Thoracic aorta (tissue), 2 donors: ENCODE measurements around the gene CLDN5. TPM values are rescaled to one million over a fixed set of nuclear protein-coding genes. Genes with fewer than 3 reads are reported as not detected.

Experiments
- ATAC-seq: fragments of 150-250 bp; one replicate; pipeline ENCODE4 v1.8.0; 2017; ENCODE audit warnings: low read depth; ENCODE audit not compliant: insufficient number of reproducible peaks, low FRiP score
- DNase-seq: peaks from one replicate; pipeline ENCODE4 v3.0.0-alpha.2; 2020; ENCODE audit warnings: low spot score
- H3K27ac ChIP-seq, 2 donors: fragments of 200-600 bp; sonication (generic); 1 replicate in 1 of 2; 2 replicates in 1 of 2; pipeline ENCODE4 v1.5.1; 2016; ENCODE audit warnings: mild to moderate bottlenecking in 2 of 2, moderate library complexity in 2 of 2
- H3K27me3 ChIP-seq: fragments of 200-600 bp; sonication (generic); replicated peaks from 2 replicates; pipeline ENCODE4 v1.6.0; 2016; ENCODE audit warnings: mild to moderate bottlenecking; ENCODE audit not compliant: insufficient read depth
- H3K36me3 ChIP-seq: fragments of 200-600 bp; sonication (generic); one replicate; pipeline ENCODE4 v1.5.1; 2016
- H3K4me1 ChIP-seq, 2 donors: fragments of 200-600 bp; sonication (generic); 1 replicate in 1 of 2; 2 replicates in 1 of 2; pipeline versions ENCODE4 v1.5.1 to v1.6.0; 2016; ENCODE audit warnings: low read depth in 2 of 2, mild to moderate bottlenecking in 1 of 2; ENCODE audit not compliant: control insufficient read depth in 1 of 2
- H3K4me3 ChIP-seq: fragments of 200-600 bp; sonication (generic); 2 replicates; pipeline ENCODE4 v1.5.1; 2016; ENCODE audit warnings: mild to moderate bottlenecking
- H3K9me3 ChIP-seq: fragments of 200-600 bp; sonication (generic); 2 replicates; pipeline ENCODE4 v1.5.1; 2016
- total RNA-seq, 2 donors: library from RNA; depleted of rRNA; stranded (reverse); fragments of >200 nt; gene quantifications; one replicate each; pipeline versions ENCODE4 v1.1.0 to v1.2.3, GENCODE V29; 2016
- TF ChIP-seq, protein P1 (sequence below): fragments of 200-600 bp; sonication (generic); IDR thresholded peaks from one replicate; pipeline ENCODE4 v1.5.1; 2019; ENCODE audit warnings: antibody characterized with exemption

The CLDN5 gene
- total RNA-seq, 2 donors from 2014 or later: 41.0 to 68.0 TPM

DNA sequence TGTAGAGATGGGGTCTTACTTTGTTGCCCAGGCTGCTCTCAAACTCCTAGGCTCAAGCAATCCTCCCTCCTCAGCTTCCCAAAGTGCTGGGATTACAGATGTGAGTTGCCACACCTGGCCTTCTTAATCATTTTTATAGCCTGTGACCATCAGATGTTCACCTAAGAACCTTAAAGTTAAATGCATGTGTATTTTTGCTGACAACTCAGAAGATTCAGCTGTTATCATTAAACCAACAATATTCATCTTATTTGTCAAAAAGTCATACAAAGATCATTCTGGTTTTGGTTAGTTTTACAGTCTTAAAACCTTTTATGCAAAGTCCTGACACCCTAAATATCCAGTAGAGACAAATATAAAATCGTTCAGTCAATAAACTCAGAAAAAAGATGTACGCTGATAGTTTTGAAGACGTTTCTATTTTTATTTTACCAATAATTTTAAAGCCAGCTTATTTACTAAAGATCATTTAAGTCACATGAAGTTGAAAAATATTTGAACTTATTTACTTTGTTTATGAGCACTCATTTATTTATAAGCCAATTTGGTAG lies 22.2 kb downstream of the CLDN5 start:
- H3K4me1 ChIP-seq: no peaks in the 10 kb centered on the region
- ATAC-seq: no peak
- DNase-seq: no peak

DNA sequence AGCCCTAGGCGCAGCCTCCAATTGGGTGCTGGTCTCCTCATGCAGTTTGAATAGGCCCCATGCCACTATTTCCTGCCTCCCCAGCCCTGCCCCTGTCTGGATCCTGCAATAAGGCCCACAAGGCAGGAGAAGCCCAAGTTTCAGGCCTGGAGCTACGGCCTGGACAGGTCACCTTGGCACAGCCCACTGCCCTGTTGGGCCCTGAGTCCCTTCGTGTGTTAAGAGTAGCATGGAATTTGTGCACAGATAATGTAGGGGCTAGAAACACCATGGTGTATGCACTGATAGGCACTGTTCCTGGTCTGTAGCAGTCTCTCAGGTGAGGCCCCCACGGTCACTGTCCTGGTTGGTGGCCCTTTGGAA lies 24.3 kb downstream of the CLDN5 start:
- Histone ChIP-seq H3K9me3 (no peaks in the 10 kb centered on the region), H3K27me3 (no peaks in the 10 kb centered on the region), H3K4me1 (no peaks in the 10 kb centered on the region), H3K27ac (no peak overlapping the region), H3K4me3 (no peak overlapping the region), H3K36me3 (no peaks in the 10 kb centered on the region)
- no peak for ATAC-seq
- TF ChIP-seq, protein P1, sequence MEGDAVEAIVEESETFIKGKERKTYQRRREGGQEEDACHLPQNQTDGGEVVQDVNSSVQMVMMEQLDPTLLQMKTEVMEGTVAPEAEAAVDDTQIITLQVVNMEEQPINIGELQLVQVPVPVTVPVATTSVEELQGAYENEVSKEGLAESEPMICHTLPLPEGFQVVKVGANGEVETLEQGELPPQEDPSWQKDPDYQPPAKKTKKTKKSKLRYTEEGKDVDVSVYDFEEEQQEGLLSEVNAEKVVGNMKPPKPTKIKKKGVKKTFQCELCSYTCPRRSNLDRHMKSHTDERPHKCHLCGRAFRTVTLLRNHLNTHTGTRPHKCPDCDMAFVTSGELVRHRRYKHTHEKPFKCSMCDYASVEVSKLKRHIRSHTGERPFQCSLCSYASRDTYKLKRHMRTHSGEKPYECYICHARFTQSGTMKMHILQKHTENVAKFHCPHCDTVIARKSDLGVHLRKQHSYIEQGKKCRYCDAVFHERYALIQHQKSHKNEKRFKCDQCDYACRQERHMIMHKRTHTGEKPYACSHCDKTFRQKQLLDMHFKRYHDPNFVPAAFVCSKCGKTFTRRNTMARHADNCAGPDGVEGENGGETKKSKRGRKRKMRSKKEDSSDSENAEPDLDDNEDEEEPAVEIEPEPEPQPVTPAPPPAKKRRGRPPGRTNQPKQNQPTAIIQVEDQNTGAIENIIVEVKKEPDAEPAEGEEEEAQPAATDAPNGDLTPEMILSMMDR: no peak
- no peak for DNase-seq

More for the DNA sequence above, 22.2 kb downstream of the CLDN5 start:
- TF ChIP-seq, protein P1: no peak
- Histone ChIP-seq H3K9me3 (no peaks in the 10 kb centered on the region), H3K27me3 (no peaks in the 10 kb centered on the region), H3K4me3 (no peak overlapping the region), H3K27ac (no peak overlapping the region), H3K36me3 (no peaks in the 10 kb centered on the region)

DNA sequence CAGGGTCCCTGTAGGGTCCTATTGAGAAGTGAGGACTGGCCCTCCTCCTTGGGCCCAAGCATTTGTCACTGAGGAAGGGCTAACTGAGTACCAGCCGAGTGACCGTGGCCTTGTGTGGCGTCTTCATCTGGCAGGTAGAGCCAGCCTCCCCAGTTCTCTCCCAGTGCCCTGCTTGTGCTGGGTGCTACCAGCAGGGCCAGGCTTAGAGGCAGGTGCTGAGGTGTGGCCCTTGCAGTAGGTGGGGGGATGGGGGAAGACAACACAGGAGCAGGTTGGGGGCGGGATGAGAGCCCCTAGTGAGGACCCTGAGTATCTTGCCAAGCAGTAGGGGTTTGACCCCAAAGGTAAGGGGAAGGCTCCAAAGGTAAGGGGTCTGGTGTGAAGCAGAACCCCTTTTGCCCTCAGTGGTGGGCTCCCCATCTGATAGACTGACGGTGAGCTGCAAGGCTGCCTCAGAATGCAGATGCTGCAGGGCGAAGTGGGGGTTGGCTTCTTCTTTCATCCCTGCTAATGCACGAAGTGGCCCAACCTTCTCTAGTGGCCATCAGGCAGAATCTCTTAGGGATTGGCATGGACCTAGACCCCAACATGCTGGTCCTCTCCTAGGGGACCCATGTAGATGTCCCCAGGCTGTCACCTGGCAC lies 24.9 kb downstream of the CLDN5 start:
- no peaks in the 10 kb centered on the region for H3K27me3 ChIP-seq
- H3K9me3 ChIP-seq: no peaks in the 10 kb centered on the region
- H3K27ac ChIP-seq: no peak overlapping the region
- H3K36me3 ChIP-seq: no peaks in the 10 kb centered on the region
- H3K4me1 ChIP-seq: no peaks in the 10 kb centered on the region
- no peak overlapping the region for H3K4me3 ChIP-seq
- ATAC-seq (no peak), DNase-seq (no peak)
- TF ChIP-seq, protein P1: no peak

DNA sequence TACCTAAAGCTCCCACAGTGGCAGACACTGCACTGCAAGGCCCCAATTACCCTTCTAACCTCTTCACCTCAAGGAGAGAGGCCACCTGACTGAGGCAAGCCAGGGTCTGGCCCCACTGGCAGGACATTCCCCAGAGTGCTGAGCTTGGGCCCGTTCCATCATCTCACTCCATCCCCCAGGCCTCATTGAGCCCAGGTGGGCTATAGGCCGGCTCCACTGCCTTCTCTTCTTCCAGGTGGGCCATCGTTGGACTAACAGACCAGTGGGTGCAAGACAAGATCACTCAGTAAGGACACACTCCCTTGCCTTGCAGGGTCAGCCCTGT lies 25.4 kb downstream of the CLDN5 start:
- no peaks in the 10 kb centered on the region for H3K27me3 ChIP-seq
- no peaks in the 10 kb centered on the region for H3K36me3 ChIP-seq
- ATAC-seq: no peak
- no peak overlapping the region for H3K4me3 ChIP-seq
- no peak overlapping the region for H3K27ac ChIP-seq
- no peak for DNase-seq
- H3K9me3 ChIP-seq: no peaks in the 10 kb centered on the region
- TF ChIP-seq, protein P1: no peak
- H3K4me1 ChIP-seq: no peaks in the 10 kb centered on the region

DNA sequence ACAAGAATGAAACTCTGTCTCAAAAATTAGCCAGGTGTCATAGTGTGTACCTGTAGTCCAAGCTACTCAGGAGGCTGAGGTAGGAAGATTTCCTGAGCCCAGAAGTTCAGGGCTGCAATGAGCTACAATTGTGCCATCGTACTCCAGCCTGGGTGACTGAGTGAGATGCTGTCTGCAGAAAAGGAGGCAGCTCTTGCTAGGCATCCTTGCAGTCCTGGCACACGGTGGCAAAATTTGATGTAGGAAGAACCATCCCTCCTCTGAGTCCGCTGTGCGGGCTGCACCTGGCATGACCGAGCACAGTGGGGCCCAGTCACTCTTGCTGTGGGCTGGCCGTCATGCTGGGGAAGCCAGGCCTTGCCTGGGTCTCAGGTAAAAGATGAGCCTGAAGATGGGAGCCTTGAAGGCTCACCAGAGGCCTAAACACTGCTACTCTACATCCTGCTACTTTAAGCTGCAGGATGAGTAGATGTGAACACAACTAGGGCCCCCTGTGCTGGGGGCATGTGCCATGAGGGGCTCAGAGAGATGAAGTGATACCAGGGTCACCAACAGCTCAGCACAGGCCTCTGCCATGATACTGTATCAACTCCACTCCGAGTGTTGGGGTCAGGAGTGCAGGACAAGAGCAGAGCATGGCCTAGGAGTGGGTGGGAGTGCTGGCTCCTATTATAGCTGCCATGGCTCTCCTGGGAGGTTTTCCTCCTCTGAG lies 25.9 kb downstream of the CLDN5 start:
- TF ChIP-seq, protein P1: no peak
- Histone ChIP-seq H3K27me3 (no peaks in the 10 kb centered on the region), H3K4me1 (no peaks in the 10 kb centered on the region), H3K9me3 (no peaks in the 10 kb centered on the region), H3K36me3 (no peaks in the 10 kb centered on the region), H3K27ac (no peak overlapping the region), H3K4me3 (no peak overlapping the region)
- ATAC-seq (no peak), DNase-seq (no peak)
